NCI-H69 (cell line): Measurements from ENCODE around the gene AFAP1L1.

Experiments used
- DNase-seq: peaks from one replicate; lab custom pipeline; 2025; lab: John Stamatoyannopoulos, UW

AFAP1L1 gene

DNA sequence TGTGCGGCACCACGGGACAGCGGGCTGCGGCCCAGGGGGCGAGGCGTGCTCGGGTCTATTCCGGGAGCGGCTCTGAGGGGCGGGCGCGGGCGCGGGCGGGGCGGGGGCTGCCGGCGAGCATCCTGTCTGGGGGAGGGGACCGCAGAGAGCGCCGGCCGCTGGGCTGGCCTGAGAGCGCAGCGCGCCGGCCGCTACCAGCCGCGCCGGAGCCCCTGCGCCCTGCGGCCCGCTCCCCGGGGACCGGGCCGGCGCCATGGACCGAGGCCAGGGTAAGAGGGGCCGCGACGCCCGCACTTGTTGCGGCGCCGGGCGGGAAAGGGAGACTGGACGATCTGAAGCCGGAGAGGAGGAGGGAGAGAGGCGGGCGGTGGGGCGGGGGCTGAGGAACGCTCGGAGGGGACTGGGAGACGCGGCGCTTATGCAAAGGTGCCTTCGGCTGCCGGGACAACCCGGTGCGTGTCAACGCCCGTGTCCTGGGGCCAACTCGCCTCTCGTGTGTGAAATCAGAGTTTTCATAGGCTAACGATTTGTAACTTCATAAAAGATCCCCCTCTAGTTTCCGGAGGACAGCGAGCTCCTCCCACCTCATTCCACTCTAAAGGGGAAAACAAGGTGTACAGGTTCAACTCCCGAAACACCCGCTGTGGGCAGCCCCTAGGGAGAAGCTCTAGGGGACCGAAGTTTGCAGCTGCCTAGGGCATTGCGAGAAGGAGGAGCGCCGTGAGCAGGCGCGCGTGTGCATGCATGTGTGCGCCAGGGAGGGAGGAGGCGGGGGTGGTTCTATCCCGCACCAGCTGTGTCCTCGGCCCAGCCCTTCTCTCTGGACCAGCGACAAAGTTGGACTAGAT lies at the start of gene AFAP1L1:
AFAP1L1 (plus strand) TSS at position 144 of the 848 bp plus-strand sequence; CDS start at position 254, 110 bp downstream.
- DNase-seq, result peak; percentile 59

DNA sequence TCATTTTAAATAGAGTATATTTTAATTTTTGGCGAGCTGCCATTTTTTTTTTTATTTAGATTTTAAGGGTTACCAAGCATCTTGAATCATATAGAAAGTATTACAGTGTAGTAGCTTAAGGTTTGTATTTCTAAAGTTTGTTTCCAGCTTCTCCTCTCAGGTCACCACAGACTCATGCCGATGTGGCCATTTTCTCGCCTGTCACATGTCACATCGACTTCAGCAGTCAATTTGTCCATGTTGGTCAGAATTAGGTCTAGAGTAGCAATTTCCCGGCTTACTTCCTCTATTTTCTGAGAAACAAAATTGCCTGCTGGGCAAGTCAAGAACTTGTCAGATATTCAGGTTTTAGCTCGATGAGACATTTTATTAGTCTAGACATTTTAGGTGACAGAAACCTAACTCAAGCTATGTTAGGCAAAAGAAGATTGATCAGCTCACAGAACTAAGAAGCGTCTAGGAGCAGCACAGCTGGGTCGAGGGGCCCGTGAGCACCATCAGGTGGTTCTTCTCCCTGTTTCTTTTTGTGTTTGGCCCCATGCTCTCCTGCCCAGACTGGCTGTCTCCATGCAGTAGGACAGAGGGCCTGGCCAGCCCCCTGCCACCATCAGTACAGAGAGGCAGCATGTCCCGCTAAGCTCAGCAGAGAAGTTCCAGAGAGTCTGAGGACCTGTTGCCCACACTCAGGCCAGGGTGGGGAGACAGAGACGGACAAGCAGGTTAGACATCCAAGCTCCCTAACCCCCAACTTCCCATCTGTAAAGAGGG lies 48.4 kb upstream of the AFAP1L1 start:
- DNase-seq, result no peak

DNA sequence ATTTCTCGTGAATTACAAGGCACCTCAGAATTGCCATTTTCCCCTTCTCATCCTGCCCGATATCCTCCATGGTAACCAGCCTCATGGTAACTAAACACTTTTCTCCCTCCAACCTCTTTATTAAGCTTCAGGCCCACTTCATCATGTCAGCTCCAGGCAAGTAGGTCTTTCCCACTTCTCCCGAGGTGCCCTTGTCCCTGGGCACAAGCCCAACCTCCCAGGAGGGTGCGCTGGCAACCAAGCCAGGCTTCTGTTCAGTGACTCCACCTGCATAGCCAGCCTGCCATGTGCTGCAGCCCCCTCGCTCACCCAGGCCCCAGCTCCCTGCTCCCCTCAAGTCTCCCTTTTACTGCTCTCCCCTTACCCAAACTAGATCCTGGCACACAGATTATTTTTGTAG lies 47.4 kb upstream of the AFAP1L1 start:
- DNase-seq, result peak; percentile 18

DNA sequence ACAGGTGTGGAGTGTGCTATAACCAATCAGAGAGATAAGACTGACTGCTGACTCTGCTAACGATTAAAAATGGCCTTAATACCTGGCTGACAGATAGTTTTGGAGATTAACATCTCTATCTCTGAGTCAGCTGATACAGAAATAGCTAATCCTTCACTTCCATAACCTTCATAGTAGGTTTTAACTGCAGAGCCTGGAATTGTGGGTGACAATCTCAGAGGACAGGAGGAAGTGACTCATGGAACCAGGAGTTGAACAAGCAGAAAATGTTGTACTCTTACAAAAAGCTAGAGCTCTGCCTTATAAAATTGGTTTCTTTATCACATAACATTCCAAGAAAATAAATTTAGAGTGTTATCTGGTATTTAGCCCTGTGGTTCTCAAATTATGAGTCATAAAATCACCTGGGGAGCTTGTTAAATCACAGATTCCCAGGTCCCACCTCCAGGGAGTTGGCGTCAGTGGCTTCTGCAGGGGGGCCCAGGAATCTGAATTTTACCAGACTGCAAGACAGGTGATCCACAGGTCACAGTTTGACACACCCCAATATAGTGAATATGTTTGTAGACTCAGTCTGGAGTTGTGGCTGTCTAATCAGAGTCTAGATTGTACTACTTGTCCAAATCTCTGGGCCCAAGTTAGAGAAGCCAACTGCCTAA lies 44.4 kb upstream of the AFAP1L1 start:
- DNase-seq, result no peak

DNA sequence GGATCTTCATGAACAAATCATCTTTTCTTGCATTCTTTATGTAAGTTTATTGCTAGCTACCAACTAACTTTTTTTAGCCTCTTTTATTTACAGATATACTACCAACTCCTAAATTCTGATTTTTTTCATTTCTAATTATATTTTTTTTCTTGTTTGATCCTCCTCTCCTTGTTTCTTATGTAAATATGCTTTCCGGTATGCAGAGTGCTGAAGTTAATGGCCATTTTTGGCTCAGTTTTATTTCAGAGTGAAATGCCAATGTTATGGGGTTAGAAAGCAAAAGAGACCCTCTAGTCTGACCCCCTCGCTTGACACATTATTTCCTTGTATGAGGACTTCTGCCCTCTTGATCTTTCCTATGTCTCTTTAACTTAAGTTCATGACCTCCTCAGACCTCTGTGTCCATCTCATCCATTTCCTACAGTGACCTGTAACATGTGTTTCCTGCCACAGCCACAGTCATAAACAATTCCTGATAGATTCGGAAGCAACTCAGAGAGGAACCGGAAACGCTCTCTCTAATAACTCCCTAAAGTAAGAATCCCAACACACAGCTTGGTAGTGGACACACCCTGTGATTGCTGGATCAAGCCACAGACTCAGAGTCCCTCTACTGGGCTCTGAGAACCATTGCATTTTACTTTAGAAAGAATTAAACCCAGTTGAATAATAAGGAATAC lies 42.9 kb upstream of the AFAP1L1 start:
- peak; percentile 59 for DNase-seq

DNA sequence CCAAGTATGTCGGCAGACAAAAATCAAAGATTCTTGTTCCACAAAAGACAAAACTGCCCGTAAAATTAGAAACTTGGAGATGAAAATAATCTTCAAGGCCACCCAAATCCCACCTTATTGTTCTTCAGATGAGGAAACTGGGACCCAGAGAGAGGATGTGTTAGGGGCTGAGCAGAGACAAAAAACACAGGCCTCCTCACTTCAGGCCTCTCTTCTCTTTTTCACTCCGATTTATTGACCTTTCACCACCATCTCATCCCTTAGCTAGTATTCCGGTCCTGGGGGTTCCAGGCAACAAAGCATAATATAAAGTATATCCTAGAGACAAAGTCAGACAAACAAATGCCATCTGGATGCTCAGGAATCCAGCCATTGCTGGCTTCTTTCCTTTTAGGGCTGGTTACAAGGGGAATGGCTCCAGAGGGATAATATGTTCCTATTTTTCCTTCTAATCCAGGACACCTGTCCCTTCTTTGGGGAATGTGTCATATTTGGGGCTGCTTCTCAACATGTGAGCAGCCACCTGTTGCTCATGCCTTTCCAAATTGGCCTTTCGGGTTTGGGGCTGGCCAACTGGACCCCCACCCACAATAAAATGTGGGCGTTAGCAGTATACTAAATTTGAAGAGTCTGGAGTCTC lies 42.2 kb upstream of the AFAP1L1 start:
- no peak for DNase-seq

DNA sequence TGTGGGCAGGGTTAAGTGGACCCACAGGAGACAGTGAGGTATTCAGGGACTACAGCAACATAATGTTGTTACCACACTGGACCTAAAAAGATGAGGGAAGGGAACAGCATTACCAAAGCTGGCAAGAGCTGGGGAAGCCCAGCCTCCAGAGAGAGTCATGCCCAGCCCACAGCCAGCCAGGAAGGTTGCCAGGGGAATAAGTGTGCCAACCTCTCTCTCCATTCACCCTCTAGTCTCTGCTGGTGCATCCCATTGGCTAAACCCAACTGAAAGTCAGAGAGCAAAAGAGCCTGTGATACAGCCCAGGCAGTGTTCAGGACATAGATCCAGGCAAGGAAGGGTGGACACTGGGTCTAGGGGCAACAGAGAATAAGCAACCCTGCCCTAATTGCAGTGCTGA lies 35.8 kb upstream of the AFAP1L1 start:
- DNase-seq, result no peak

DNA sequence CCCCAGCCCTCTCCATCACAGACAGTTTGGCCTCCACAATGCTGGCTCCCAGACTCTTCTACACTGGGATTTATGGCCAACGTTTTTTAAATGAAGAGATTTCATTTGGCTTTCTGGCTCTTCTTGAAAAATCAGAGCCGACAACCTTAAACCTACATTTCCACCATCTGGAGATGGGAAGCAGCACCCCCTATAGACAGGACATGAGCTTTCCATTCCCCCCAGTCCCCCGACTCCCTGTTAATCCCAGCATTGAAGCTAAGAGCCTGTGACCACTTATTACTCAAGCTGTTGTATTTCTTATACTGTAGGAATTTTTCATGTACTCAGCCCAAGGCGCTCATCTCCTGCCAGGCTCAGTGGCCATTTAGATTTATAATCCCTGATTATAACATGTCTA lies 34.0 kb upstream of the AFAP1L1 start:
- DNase-seq, result no peak

DNA sequence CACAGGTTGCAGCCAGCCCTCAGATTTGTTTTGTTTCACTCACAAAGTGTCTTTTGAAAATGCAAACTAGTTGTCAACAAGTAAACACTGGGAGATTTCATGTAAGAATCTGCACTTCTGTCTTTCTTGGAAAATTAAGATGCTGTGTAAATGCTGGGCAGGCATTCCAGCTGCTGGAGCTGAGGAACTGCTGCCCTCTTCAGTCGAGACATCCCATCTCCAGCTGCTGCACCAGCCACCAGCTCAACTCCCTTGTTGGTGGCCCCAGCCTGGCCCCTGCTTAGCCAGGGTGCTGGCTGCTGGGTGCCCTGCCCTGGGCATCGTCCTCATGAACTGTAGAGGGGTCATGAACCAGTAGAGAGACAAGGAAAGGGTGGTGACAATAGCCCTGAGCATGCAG lies 33.1 kb upstream of the AFAP1L1 start:
- DNase-seq, result no peak

DNA sequence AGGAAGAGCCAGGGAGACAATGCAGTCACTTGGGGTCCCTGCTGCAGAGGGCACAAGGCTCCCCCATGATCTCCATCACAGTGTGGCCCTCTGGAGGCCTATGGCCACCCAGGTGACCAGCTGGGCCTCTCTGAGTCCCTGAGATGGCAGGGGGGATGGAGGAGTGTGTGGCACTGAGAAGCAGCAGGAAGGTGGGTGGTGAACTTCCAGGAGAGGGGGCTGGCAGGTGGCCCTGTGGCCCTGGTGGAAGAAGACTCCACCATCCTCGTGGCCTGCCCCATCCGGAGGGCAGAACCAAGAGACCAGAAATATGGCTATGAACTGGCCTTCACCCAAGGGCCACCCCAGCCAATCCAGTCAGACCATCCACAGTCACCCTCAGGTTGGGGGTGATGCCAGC lies 31.7 kb upstream of the AFAP1L1 start:
- DNase-seq, result no peak

DNA sequence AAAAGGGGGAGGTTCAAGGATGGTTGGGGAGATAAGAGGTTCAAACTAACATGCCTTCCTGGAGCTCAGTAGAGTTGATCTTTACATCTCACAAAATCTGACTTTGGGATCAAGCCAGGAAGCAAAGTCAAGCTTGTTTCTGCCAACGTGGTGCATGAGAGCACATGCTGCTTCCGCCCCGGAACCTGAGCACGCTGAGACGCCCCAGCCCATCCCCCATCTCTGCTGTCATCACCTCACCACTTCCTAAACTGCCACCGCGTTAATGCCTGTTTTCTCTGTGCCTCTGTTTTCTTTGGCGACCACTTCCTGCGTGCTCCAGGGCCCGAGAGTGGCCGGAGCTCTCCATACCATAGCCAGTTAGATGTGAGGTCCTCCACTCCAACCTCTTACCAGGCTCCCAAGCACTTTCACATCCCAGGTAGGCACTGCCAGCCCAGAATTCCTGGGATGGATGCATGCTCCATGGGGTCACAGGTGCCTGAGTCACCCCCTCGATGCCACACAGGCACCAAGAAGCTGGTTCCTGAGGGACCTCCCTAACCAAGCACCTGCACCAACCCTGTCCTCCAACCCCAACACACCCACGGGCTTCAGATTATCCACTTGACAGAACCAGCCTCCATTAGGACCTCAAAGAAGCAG lies 31.2 kb upstream of the AFAP1L1 start:
- DNase-seq, result peak; percentile 28

DNA sequence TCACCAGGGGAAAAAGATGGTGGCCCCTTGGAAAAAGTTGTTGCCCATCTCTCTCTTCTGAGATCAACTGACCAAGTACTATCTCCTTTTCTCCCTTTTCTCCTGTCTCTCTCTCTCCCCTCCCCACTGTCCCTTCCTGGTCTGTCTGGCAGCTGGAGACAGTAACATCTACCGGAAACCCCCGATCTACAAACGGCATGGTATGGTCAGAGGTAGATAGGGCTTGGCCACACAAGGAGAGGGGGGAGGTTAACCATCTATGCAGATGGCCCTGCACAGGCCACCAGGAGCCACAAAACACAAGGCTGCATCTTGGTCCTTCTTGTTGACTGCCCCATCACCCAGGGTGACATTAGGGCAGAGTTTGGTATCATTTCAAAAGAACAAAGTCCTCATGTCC lies 29.3 kb upstream of the AFAP1L1 start:
- no peak for DNase-seq

DNA sequence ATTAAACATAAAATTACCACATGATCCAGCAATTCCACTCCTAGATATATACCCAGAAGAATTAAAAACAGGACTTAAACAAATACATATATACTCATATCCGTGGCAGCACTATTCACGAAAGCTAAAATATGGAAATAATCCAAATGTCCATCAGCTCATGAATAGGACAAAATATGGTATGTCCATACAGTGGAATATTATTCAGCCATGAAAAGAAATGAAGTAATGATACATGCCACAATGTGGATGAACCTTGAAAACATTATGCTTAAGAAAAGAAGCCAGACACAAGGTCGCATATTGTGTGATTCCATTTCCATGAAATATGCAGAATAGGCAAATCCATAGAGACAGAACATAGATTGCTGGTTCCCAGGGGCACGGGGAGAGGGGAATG lies 24.8 kb upstream of the AFAP1L1 start:
- DNase-seq, result no peak

DNA sequence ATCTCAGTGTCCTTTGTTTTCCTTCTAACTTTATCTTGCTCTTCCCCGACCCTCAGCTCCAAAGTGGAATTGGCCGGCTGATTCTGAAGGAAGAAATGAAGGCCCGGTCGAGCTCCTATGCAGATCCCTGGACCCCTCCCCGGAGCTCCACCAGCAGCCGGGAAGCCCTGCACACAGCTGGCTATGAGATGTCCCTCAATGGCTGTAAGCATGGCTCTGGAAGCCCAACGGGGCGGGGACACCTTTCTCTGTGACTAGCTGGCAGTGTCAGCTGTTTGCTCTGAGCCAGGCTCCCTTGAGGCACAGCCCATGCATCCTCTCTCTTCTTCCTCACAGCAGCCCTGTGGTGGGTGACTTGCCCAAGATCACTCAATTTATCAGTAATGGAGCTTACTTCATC lies 23.9 kb upstream of the AFAP1L1 start:
- no peak for DNase-seq

DNA sequence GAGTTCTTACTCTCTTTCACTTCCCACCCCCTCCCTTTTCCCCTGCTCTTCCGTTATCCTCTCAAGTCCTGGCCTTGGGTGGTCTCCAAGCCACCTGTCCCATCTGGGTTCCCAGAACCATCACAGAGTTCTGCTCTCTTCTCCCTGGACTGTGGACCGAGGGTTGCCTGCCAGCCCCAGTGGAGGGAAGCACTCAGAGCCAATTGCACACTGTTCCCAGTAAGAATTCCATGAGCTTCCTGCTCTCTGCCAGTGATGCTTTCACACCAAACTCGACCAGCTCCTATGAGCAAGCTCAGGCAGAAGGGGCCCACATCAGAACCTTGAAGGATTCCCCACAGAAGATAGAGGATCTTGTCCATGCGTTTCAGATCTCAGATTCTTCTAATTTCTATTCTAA lies 20.1 kb upstream of the AFAP1L1 start:
- DNase-seq, result no peak

DNA sequence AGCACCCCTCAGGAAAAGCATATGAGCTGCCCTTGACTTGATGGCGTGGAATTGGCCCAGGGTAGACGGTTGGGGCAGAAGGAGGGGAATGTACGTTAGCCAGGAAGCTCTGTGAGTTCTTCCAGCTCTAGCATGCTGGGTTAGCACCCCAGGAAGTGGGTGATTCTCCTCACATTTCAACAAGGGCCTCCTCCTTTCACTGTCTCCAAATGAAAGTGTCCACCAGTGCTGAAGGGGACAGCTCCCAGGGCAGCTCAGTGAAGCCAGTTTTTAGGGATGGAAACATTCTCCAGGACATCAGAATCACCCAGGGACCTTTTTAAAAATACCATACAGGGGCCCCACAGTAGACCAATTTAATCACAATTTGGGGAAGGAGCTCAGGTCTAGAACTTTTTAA lies 17.2 kb upstream of the AFAP1L1 start:
- DNase-seq, result no peak

DNA sequence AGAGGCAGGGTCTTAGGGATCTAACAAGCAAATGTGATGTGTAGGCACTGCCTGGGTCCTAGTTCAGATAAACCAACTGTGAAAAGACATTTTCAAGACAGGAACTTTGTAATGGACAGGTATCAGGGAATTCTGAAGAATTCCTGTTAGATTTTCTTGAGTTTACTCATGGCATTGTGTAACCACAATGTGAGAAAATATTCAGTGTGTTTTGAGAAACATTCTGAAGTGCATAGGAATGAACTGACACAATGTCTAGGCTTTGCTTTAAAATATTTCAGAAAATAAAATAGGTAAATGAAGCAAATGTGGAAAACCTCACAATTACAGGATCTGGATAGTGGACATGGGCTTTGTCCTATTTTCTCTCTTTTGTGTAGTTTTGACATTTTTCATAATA lies 15.2 kb upstream of the AFAP1L1 start:
- DNase-seq, result no peak

DNA sequence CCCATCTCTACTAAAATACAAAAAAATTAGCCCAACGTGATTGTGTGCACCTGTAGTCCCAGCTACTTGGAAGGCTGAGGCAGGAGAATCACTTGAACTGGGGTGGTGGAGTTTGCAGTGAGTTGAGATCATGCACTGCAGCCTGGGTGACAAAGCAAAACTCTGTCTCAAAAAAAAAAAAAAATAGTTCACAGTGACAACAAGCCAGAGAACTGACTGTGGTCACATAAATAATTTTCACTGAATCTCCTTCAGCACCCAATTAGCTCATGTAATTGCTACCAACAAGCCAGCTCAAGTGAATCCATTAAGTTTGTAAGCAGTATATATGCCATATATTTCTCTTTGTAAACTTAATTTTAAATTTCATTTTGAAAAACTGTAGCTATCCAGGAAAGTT lies 14.5 kb upstream of the AFAP1L1 start:
- DNase-seq, result no peak

DNA sequence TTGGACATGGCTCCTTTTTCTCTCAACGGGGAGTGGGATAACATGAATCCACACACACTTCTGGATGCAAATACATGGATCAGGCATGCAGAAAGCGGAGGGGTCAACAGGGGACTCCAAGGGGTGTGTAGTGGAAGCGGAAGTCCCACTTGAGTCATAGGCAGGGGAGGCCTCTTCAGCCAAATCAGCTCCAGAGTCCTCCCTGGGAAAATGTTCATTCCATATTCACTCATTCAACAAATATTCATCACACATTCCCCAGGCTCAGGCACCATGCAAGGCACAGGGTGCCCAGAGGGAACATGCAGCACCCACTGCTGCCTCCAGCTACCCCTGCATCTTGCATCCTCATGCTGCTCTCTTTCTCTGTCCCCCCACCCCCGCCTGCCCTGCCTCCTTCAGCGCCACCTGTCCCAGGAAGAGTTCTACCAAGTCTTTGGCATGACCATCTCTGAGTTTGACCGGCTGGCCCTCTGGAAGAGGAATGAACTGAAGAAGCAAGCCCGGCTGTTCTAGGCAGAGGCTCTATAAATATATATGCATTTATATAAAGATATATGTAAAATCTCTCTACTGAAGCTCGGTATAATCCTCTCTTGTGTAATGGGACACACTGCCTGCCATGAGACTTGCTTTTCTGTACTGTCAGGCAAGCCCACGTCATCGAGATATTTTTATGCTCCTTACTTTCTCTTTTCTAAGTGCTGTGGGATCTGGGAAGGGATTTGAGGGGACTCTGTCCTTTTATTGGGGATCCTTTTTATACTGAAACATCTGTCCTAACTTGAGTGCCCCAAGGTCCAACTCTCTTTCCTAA lies 13.6 kb upstream of the AFAP1L1 start:
- DNase-seq, result no peak

DNA sequence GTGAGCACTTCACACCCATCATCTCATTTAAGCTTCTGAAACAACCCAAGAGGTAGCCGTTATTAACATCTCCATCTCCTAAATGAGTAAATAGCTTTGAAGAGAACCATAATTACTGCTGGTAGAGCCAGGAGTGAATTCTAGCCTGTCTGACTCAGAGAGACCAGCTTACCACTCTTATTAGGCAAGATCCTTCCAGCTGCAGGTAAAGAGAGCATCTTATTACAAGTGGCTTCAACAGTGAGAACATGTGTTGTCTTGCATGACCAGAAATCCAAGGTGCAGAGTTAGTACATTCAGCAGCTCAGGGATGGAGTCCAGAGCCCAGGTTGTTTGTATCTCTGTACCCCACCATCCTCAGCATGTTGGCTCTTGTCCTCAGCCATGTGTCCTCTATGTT lies 10.9 kb upstream of the AFAP1L1 start:
- DNase-seq, result peak; percentile 8
